ENCODE results near the gene ATP6V1F.
"Not testable (repeated sequence)": the region's sequence is repeated elsewhere in the genome, so short reads cannot be mapped to it uniquely, and the experiment has no call there.

ATP6V1F gene

GRCh38 chr7:128912281-128912680 is 49.6 kb downstream of the ATP6V1F start:
- in situ Hi-C loops (cut with HindIII; ENCODE audit: low pct_unique_long_range_greater_than_20kb, low sequenced_read_pairs): no loop called here
- TF ChIP-seq JUND (IDR thresholded peaks at IDR 0.05; ENCODE audit: low read depth): no peak
- no peak for DNase-seq (ENCODE audit: low read depth in 1 of 2, low spot score in 1 of 2)

GRCh38 chr7:128912709-128913495 is 50.2 kb downstream of the ATP6V1F start:
- in situ Hi-C loops (cut with HindIII; ENCODE audit: low pct_unique_long_range_greater_than_20kb, low sequenced_read_pairs): not testable (repeated sequence)

GRCh38 chr7:128913870-128914565 is 51.4 kb downstream of the ATP6V1F start:
- no peak for DNase-seq (ENCODE audit: low read depth in 1 of 2, low spot score in 1 of 2)
- no peak for TF ChIP-seq JUND (IDR thresholded peaks at IDR 0.05; ENCODE audit: low read depth)
- in situ Hi-C loops (cut with HindIII; ENCODE audit: low pct_unique_long_range_greater_than_20kb, low sequenced_read_pairs): no loop called here

More at GRCh38 chr7:128912709-128913495, 50.2 kb downstream of the ATP6V1F start:
- not testable (repeated sequence) for DNase-seq (ENCODE audit: low read depth in 1 of 2, low spot score in 1 of 2)

GRCh38 chr7:128914566-128915151 is 52.0 kb downstream of the ATP6V1F start:
- no peak for DNase-seq (ENCODE audit: low read depth in 1 of 2, low spot score in 1 of 2)
- no peak for TF ChIP-seq JUND (IDR thresholded peaks at IDR 0.05; ENCODE audit: low read depth)
- in situ Hi-C loops (cut with HindIII; ENCODE audit: low pct_unique_long_range_greater_than_20kb, low sequenced_read_pairs): no loop called here

GRCh38 chr7:128915271-128915819 is 52.7 kb downstream of the ATP6V1F start:
- TF ChIP-seq JUND (IDR thresholded peaks at IDR 0.05; ENCODE audit: low read depth): no peak
- in situ Hi-C loops (cut with HindIII; ENCODE audit: low pct_unique_long_range_greater_than_20kb, low sequenced_read_pairs): no loop called here
- DNase-seq (ENCODE audit: low read depth in 1 of 2, low spot score in 1 of 2): no peak

Measured in T47D (cell line).